GM12878 (cell line): ENCODE data around the gene FLT1. TPM values are rescaled to one million over a fixed set of nuclear protein-coding genes. Genes with fewer than 3 reads are reported as not detected.

Experiments
- CBX3 ChIP-seq: fragments of 200-600 bp; sonication (generic); IDR thresholded peaks from 2 replicates; pipeline ENCODE4 v1.6.1; 2016; ENCODE audit warnings: low read depth, borderline replicate concordance
- CBX5 ChIP-seq: sonication (generic); IDR thresholded peaks from 2 replicates; pipeline ENCODE4 v1.6.1; 2016; ENCODE audit warnings: low read depth, moderate library complexity, mild to moderate bottlenecking, inconsistent platforms
- GATAD2B ChIP-seq: fragments of 450-650 bp; conservative IDR thresholded peaks from 2 replicates; pipeline ENCODE4 v1.6.1; 2017; ENCODE audit warnings: low read depth, mild to moderate bottlenecking, moderate library complexity
- HDGF ChIP-seq: fragments of 450-650 bp; IDR thresholded peaks from 2 replicates; pipeline ENCODE4 v1.6.1; 2016; ENCODE audit warnings: antibody characterized with exemption
- IKZF1 ChIP-seq: fragments of 450-650 bp; conservative IDR thresholded peaks from 2 replicates; pipeline ENCODE4 v1.6.1; 2017; ENCODE audit warnings: antibody characterized with exemption, mild to moderate bottlenecking
- LARP7 ChIP-seq: fragments of 450-650 bp; IDR thresholded peaks from 2 replicates; pipeline ENCODE4 v1.6.1; 2017; ENCODE audit warnings: mild to moderate bottlenecking
- MTA2 ChIP-seq: fragments of 450-650 bp; IDR thresholded peaks from 2 replicates; pipeline ENCODE4 v1.6.1; 2016; ENCODE audit warnings: low read depth, mild to moderate bottlenecking, moderate library complexity
- MXI1 ChIP-seq: fragments of 150-350 bp; IDR thresholded peaks from 2 replicates; pipeline ENCODE4 v1.6.1; 2011; ENCODE audit warnings: low read depth, mild to moderate bottlenecking, inconsistent platforms, low read length, improper control_type of control experiment
- MYB ChIP-seq: fragments of 150-350 bp; IDR thresholded peaks from 2 replicates; pipeline ENCODE4 v1.6.1; 2014; ENCODE audit warnings: mild to moderate bottlenecking, low read depth, low read length, borderline replicate concordance
- PAX5 ChIP-seq: IDR thresholded peaks from 2 replicates; pipeline ENCODE4 v1.6.1; 2011; ENCODE audit warnings: low read depth, low read length, borderline replicate concordance
- RFX5 ChIP-seq: IDR thresholded peaks from 2 replicates; pipeline ENCODE4 v1.6.1; 2011; ENCODE audit warnings: low read depth, low read length, improper control_type of control experiment
- RUNX3 ChIP-seq: IDR thresholded peaks from 2 replicates; pipeline ENCODE4 v1.6.1; 2012; ENCODE audit warnings: low read length, inconsistent platforms
- SMAD5 ChIP-seq: IDR thresholded peaks from 2 replicates; pipeline ENCODE4 v1.6.1; 2016; ENCODE audit warnings: antibody characterized with exemption, low read depth
- SP1 ChIP-seq: IDR thresholded peaks from one replicate; pipeline ENCODE4 v1.6.1; 2011; ENCODE audit warnings: low read depth, low read length
- SREBF2 ChIP-seq: IDR thresholded peaks from 2 replicates; pipeline ENCODE4 v1.6.1; 2012; ENCODE audit warnings: mild to moderate bottlenecking, low read length
- SRF ChIP-seq, 2 experiments: IDR thresholded peaks; 2 replicates each; pipeline ENCODE4 v1.6.1; 2011; ENCODE audit warnings: low read depth in 2 of 2, low read length in 2 of 2, mild to moderate bottlenecking in 1 of 2, moderate library complexity in 1 of 2
- TBL1XR1 ChIP-seq: IDR thresholded peaks from 2 replicates; pipeline ENCODE4 v1.6.1; 2012; ENCODE audit warnings: low read depth, low read length, improper control_type of control experiment
- ZNF207 ChIP-seq: fragments of 450-650 bp; IDR thresholded peaks from 2 replicates; pipeline ENCODE4 v1.6.1; 2014; ENCODE audit warnings: antibody characterized with exemption, mild to moderate bottlenecking, borderline replicate concordance
- ZNF217 ChIP-seq: fragments of 450-650 bp; IDR thresholded peaks from 2 replicates; pipeline ENCODE4 v1.6.1; 2017; ENCODE audit warnings: antibody characterized with exemption, mild to moderate bottlenecking
- ZSCAN29 ChIP-seq: fragments of 450-650 bp; IDR thresholded peaks from 2 replicates; pipeline ENCODE4 v1.6.1; 2017; ENCODE audit warnings: mild to moderate bottlenecking, moderate library complexity
- polyA plus RNA-seq, 11 experiments: library from polyadenylated mRNA; depleted of rRNA in 4 of 11; unstranded in 6 of 11; stranded (reverse) in 5 of 11; fragments of >200 nt; fragmentation: Nextera tagmentation in 4 of 11; fragmentation: Illumina TruSeq in 1 of 11; extraction: Ambion mirVana in 4 of 11; extraction: Trizol in 1 of 11; gene quantifications; 1 replicate in 1 of 11; 2 replicates in 10 of 11; pipeline versions ENCODE4 v1.2.1 to v1.2.3, GENCODE V29; 2011 to 2016; ENCODE audit warnings: inconsistent platforms in 2 of 11, missing spikeins in 2 of 11, low read depth in 1 of 11
- total RNA-seq, 4 experiments: library from RNA; depleted of rRNA in 3 of 4; stranded (reverse); fragments of >200 nt in 3 of 4; fragmentation: Illumina TruSeq in 1 of 4; extraction: Trizol in 1 of 4; gene quantifications; 2 replicates each; pipeline versions ENCODE4 v1.2.1 to v1.2.3, GENCODE V29; 2013 to 2021
- TF ChIP-seq, protein P1 (sequence below): fragments of 450-650 bp; formaldehyde crosslinking; IDR thresholded peaks from 2 replicates; pipeline ENCODE4 v1.4.0; 2022; ENCODE audit warnings: mild to moderate bottlenecking, moderate library complexity
- TF ChIP-seq, protein P2 (sequence below): fragments of 450-650 bp; IDR thresholded peaks from 2 replicates; pipeline ENCODE4 v1.6.1; 2017; ENCODE audit warnings: antibody characterized with exemption, mild to moderate bottlenecking, moderate library complexity
- TF ChIP-seq, protein P3 (sequence below): fragments of 450-650 bp; IDR thresholded peaks from 2 replicates; pipeline ENCODE4 v1.6.1; 2017; ENCODE audit warnings: borderline replicate concordance
- TF ChIP-seq, protein P4 (sequence below): fragments of 450-650 bp; IDR thresholded peaks from 2 replicates; pipeline ENCODE4 v1.6.1; 2017; ENCODE audit warnings: mild to moderate bottlenecking, low read depth, inconsistent platforms; ENCODE audit not compliant: poor library complexity, severe bottlenecking

FLT1 gene
- total and polyA plus RNA-seq, 10 of the 15 experiments (the other 5 are each of a cell fraction or from before 2014, with no cell fraction given) = 0.55 to 5.6 (median 0.84) TPM

DNA sequence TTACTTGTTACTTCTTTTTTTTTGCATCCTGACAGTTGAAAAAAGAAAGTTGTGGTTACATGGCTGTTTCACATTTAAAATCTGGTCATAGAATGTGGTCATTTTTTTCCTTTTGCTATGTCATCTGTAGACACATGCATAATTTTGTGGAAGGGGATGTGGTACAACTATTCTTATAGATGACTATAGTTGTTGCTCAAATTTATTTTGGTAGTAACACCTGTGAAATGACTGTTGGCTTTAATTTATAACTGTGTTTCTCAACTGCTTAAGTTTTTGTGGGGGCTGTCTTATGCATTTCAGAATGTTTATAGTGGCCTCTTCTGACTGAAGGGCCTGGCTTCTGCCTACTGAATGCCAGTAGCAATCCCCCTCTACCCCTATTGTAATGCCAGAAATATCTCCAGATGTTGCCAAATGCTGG is 226.1 kb downstream of the FLT1 start (continued):
- TF ChIP-seq, protein P1, sequence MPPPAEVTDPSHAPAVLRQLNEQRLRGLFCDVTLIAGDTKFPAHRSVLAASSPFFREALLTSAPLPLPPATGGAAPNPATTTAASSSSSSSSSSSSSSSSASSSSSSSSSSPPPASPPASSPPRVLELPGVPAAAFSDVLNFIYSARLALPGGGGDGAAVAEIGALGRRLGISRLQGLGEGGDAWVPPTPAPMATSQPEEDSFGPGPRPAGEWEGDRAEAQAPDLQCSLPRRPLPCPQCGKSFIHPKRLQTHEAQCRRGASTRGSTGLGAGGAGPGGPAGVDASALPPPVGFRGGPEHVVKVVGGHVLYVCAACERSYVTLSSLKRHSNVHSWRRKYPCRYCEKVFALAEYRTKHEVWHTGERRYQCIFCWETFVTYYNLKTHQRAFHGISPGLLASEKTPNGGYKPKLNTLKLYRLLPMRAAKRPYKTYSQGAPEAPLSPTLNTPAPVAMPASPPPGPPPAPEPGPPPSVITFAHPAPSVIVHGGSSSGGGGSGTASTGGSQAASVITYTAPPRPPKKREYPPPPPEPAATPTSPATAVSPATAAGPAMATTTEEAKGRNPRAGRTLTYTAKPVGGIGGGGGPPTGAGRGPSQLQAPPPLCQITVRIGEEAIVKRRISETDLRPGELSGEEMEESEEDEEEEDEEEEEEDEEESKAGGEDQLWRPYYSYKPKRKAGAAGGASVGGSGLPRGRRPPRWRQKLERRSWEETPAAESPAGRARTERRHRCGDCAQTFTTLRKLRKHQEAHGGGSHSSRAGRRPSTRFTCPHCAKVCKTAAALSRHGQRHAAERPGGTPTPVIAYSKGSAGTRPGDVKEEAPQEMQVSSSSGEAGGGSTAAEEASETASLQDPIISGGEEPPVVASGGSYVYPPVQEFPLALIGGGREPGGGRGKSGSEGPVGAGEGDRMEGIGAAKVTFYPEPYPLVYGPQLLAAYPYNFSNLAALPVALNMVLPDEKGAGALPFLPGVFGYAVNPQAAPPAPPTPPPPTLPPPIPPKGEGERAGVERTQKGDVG (CRISPR knock-in tag) = no peak
- TF ChIP-seq MYB (peak; percentile 95), SP1 (peak; percentile 60), ZNF217 (peak; percentile 99), LARP7 (no peak), MTA2 (peak; percentile 98), RFX5 (no peak), RUNX3 (peak; percentile 100), CBX5 (peak; percentile 86; the same call in 1 of the 2 replicates), ZNF207 (no peak; the same call in 1 of the 2 replicates), SREBF2 (no peak), IKZF1 (peak; percentile 91), ZSCAN29 (no peak), TBL1XR1 (peak; percentile 100), SMAD5 (no peak), PAX5 (peak; percentile 63; the same call in 1 of the 2 replicates), CBX3 (no peak), HDGF (no peak), GATAD2B (no peak; the same call in 1 of the 2 replicates), MXI1 (peak; percentile 65), SRF (IDR thresholded peaks at IDR 0.05; ENCODE audit: low read depth in 2 of 2, low read length in 2 of 2) (no peak)
- TF ChIP-seq, protein P2, sequence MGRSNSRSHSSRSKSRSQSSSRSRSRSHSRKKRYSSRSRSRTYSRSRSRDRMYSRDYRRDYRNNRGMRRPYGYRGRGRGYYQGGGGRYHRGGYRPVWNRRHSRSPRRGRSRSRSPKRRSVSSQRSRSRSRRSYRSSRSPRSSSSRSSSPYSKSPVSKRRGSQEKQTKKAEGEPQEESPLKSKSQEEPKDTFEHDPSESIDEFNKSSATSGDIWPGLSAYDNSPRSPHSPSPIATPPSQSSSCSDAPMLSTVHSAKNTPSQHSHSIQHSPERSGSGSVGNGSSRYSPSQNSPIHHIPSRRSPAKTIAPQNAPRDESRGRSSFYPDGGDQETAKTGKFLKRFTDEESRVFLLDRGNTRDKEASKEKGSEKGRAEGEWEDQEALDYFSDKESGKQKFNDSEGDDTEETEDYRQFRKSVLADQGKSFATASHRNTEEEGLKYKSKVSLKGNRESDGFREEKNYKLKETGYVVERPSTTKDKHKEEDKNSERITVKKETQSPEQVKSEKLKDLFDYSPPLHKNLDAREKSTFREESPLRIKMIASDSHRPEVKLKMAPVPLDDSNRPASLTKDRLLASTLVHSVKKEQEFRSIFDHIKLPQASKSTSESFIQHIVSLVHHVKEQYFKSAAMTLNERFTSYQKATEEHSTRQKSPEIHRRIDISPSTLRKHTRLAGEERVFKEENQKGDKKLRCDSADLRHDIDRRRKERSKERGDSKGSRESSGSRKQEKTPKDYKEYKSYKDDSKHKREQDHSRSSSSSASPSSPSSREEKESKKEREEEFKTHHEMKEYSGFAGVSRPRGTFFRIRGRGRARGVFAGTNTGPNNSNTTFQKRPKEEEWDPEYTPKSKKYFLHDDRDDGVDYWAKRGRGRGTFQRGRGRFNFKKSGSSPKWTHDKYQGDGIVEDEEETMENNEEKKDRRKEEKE = no peak
- TF ChIP-seq, protein P3, sequence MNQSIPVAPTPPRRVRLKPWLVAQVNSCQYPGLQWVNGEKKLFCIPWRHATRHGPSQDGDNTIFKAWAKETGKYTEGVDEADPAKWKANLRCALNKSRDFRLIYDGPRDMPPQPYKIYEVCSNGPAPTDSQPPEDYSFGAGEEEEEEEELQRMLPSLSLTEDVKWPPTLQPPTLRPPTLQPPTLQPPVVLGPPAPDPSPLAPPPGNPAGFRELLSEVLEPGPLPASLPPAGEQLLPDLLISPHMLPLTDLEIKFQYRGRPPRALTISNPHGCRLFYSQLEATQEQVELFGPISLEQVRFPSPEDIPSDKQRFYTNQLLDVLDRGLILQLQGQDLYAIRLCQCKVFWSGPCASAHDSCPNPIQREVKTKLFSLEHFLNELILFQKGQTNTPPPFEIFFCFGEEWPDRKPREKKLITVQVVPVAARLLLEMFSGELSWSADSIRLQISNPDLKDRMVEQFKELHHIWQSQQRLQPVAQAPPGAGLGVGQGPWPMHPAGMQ = no peak; the same call in 1 of the 2 replicates
- TF ChIP-seq, protein P4, sequence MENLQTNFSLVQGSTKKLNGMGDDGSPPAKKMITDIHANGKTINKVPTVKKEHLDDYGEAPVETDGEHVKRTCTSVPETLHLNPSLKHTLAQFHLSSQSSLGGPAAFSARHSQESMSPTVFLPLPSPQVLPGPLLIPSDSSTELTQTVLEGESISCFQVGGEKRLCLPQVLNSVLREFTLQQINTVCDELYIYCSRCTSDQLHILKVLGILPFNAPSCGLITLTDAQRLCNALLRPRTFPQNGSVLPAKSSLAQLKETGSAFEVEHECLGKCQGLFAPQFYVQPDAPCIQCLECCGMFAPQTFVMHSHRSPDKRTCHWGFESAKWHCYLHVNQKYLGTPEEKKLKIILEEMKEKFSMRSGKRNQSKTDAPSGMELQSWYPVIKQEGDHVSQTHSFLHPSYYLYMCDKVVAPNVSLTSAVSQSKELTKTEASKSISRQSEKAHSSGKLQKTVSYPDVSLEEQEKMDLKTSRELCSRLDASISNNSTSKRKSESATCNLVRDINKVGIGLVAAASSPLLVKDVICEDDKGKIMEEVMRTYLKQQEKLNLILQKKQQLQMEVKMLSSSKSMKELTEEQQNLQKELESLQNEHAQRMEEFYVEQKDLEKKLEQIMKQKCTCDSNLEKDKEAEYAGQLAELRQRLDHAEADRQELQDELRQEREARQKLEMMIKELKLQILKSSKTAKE = peak; percentile 98
